ENCODE measurements around the gene SSBP4. TPM values are rescaled to one million over a fixed set of nuclear protein-coding genes. Genes with fewer than 3 reads are reported as not detected.

The SSBP4 gene
- total RNA-seq, 1 experiment from 2014 or later: 51.2 TPM

- CTCF ChIA-PET: interaction anchor here (0.6 to 3.0 kb wide), 5 partner anchors 8 to 142 kb away, joined by 3 to 31 read pairs (median 4); no protein-coding TSS in a partner anchor
- Mint-ChIP-seq H3K9me3 (no peaks in the 10 kb centered on the region), H3K4me3 (peak overlapping the region; percentile 72)
These were observed 1.7 kb downstream of the SSBP4 start for GRCh38 chr19:18420930-18421329.

GRCh38 chr19:18421371-18421959, 2.3 kb downstream of the SSBP4 start:
- no peak for TF ChIP-seq SP1 (CRISPR knock-in tag; conservative IDR thresholded peaks at IDR 0.05)
- DNase-seq (ENCODE audit: low spot score) (no peak), ATAC-seq (no peak)
- H3K27me3 Mint-ChIP-seq (ENCODE audit: low read depth): peaks cover 28% of the 10 kb centered on the region
- peaks cover 30% of the 10 kb centered on the region for H3K4me1 Mint-ChIP-seq
- no peaks in the 10 kb centered on the region for H3K9me3 Mint-ChIP-seq
- ChIA-PET POLR2A (no interaction called here), CTCF (interaction anchor here (0.6 to 3.0 kb wide), 7 partner anchors 7 to 142 kb away, joined by 3 to 31 read pairs (median 3); no protein-coding TSS in a partner anchor)
- no peak overlapping the region for H3K4me3 Mint-ChIP-seq
- no peak overlapping the region; the same call in 1 of the 2 replicates for H3K27ac Mint-ChIP-seq
- H3K36me3 Mint-ChIP-seq: no peaks in the 10 kb centered on the region

More at GRCh38 chr19:18420930-18421329, 1.7 kb downstream of the SSBP4 start:
- POLR2A ChIA-PET: interaction anchor here (0.7 kb wide), 1 partner anchor 104 kb away, joined by 3 read pairs; no protein-coding TSS in a partner anchor
- no peak for TF ChIP-seq USF1 (CRISPR knock-in tag; IDR thresholded peaks at IDR 0.05)
- no peak for TF ChIP-seq SP1 (CRISPR knock-in tag; conservative IDR thresholded peaks at IDR 0.05)
- TF ChIP-seq ZNF317 (CRISPR knock-in tag; IDR thresholded peaks at IDR 0.05; ENCODE audit: borderline replicate concordance, low read depth): no peak
- no peak for TF ChIP-seq ZNF532 (CRISPR knock-in tag; IDR thresholded peaks at IDR 0.05; ENCODE audit: borderline replicate concordance)
- no peak for TF ChIP-seq OVOL2 (CRISPR knock-in tag; IDR thresholded peaks at IDR 0.05; ENCODE audit: borderline replicate concordance)
- no peak for TF ChIP-seq NR1H2 (CRISPR knock-in tag; IDR thresholded peaks at IDR 0.05)
- Mint-ChIP-seq H3K36me3 (no peaks in the 10 kb centered on the region), H3K4me1 (peaks cover 33% of the 10 kb centered on the region), H3K27ac (no peak overlapping the region), H3K27me3 (ENCODE audit: low read depth) (peaks cover 32% of the 10 kb centered on the region)
- no peak for ATAC-seq
- no peak for DNase-seq (ENCODE audit: low spot score)

GRCh38 chr19:18422530-18423191, 3.5 kb downstream of the SSBP4 start:
- ChIA-PET POLR2A (no interaction called here), CTCF (interaction anchor here (0.8 to 3.5 kb wide), 6 partner anchors 12 to 150 kb away, joined by 3 to 15 read pairs (median 5); partner anchors contain the start of gene JUND)
- Mint-ChIP-seq H3K27me3 (ENCODE audit: low read depth) (peaks cover 28% of the 10 kb centered on the region), H3K36me3 (no peaks in the 10 kb centered on the region), H3K4me1 (peaks cover 29% of the 10 kb centered on the region), H3K9me3 (no peaks in the 10 kb centered on the region), H3K27ac (no peak overlapping the region), H3K4me3 (no peak overlapping the region)
- ATAC-seq (no peak), DNase-seq (ENCODE audit: low spot score) (no peak)
- TF ChIP-seq FOXK1 (CRISPR knock-in tag; IDR thresholded peaks at IDR 0.05) (no peak), TP53 (CRISPR knock-in tag; IDR thresholded peaks at IDR 0.05) (no peak), PRRX2 (CRISPR knock-in tag; IDR thresholded peaks at IDR 0.05) (no peak), JUN (CRISPR knock-in tag; IDR thresholded peaks at IDR 0.05) (no peak), ESRRA (CRISPR knock-in tag; IDR thresholded peaks at IDR 0.05; ENCODE audit: borderline replicate concordance) (no peak)

GRCh38 chr19:18423258-18424020, 4.2 kb downstream of the SSBP4 start:
- Mint-ChIP-seq H3K9me3 (no peaks in the 10 kb centered on the region), H3K27ac (no peak overlapping the region), H3K4me1 (peaks cover 24% of the 10 kb centered on the region), H3K27me3 (ENCODE audit: low read depth) (peaks cover 20% of the 10 kb centered on the region), H3K4me3 (no peak overlapping the region), H3K36me3 (no peaks in the 10 kb centered on the region)
- CTCF ChIA-PET: interaction anchor here (0.5 to 3.5 kb wide), 10 partner anchors 13 to 424 kb away, joined by 3 to 15 read pairs (median 5); partner anchors contain the start of gene JUND
- POLR2A ChIA-PET: no interaction called here
- ATAC-seq (no peak), DNase-seq (ENCODE audit: low spot score) (no peak)
- no peak for TF ChIP-seq TCF7 (CRISPR knock-in tag; IDR thresholded peaks at IDR 0.05; ENCODE audit: low read depth)
- no peak for TF ChIP-seq IRF2 (CRISPR knock-in tag; IDR thresholded peaks at IDR 0.05; ENCODE audit: borderline replicate concordance, low read depth)
- no peak for TF ChIP-seq FOXJ3 (CRISPR knock-in tag; IDR thresholded peaks at IDR 0.05; ENCODE audit: borderline replicate concordance)
- TF ChIP-seq ESRRA (CRISPR knock-in tag; IDR thresholded peaks at IDR 0.05; ENCODE audit: borderline replicate concordance): no peak

All from WTC11 (cell line).